ENCODE measurements around the gene RAB4A. TPM values are rescaled to one million over a fixed set of nuclear protein-coding genes. Genes with fewer than 3 reads are reported as not detected.

RAB4A gene
- total and polyA plus RNA-seq, 2 of the 8 experiments (the other 6 are each of a cell fraction or from before 2014, with no cell fraction given) = 13.3 to 68.8 TPM

GRCh38 chr1:229325853-229326487 lies 55.1 kb downstream of the RAB4A start:
- 91% methylated on average over 10 of the region's 10 CpGs; no CpG with 5 or more reads in 1 of the 2 experiments for WGBS, 2 experiments (ENCODE audit: extremely low coverage in 1 of 2, insufficient coverage in 1 of 2, insufficient read length in 1 of 2, insufficient replicate concordance in 2 of 2, low coverage in 1 of 2, low lambda C conversion rate in 2 of 2, missing lambda C conversion rate in 1 of 2)
- no peak overlapping the region for H2AK5ac ChIP-seq (ENCODE audit: low read depth, low read length)
- TF ChIP-seq RBBP5 (IDR thresholded peaks at IDR 0.05; ENCODE audit: borderline replicate concordance, low read depth, low read length) (no peak), POU5F1 (IDR thresholded peaks at IDR 0.05; ENCODE audit: low read depth, low read length) (no peak), RNF2 (IDR thresholded peaks at IDR 0.05; ENCODE audit: borderline replicate concordance, low read depth, low read length, missing control alignments, poor library complexity, severe bottlenecking) (no peak), GABPA (IDR thresholded peaks at IDR 0.05; ENCODE audit: borderline replicate concordance, insufficient read depth, low read length) (no peak), POLR2AphosphoS5 (IDR thresholded peaks at IDR 0.05; ENCODE audit: low read depth, low read length) (no peak), NANOG (IDR thresholded peaks at IDR 0.05; ENCODE audit: insufficient read depth, low read depth, low read length, poor library complexity, severe bottlenecking) (no peak)
- TF ChIP-seq, protein P1, sequence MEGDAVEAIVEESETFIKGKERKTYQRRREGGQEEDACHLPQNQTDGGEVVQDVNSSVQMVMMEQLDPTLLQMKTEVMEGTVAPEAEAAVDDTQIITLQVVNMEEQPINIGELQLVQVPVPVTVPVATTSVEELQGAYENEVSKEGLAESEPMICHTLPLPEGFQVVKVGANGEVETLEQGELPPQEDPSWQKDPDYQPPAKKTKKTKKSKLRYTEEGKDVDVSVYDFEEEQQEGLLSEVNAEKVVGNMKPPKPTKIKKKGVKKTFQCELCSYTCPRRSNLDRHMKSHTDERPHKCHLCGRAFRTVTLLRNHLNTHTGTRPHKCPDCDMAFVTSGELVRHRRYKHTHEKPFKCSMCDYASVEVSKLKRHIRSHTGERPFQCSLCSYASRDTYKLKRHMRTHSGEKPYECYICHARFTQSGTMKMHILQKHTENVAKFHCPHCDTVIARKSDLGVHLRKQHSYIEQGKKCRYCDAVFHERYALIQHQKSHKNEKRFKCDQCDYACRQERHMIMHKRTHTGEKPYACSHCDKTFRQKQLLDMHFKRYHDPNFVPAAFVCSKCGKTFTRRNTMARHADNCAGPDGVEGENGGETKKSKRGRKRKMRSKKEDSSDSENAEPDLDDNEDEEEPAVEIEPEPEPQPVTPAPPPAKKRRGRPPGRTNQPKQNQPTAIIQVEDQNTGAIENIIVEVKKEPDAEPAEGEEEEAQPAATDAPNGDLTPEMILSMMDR (IDR thresholded peaks at IDR 0.05; ENCODE audit: control extremely low read depth in 1 of 3, insufficient read depth in 1 of 3, low read depth in 1 of 3, low read length in 3 of 3) = no peak

More at GRCh38 chr1:229325853-229326487, 55.1 kb downstream of the RAB4A start:
- Histone ChIP-seq H4K8ac (ENCODE audit: extremely low read depth, insufficient read depth, low read length) (no peak overlapping the region), H2AFZ (ENCODE audit: low read length) (no peak overlapping the region), H3K79me2 (ENCODE audit: control insufficient read depth in 1 of 2, insufficient read depth in 2 of 2, low read length in 2 of 2) (peaks cover 0 to 17% of the 10 kb centered on the region in 2 experiments; a peak in 1 of 4 replicates), H4K5ac (ENCODE audit: insufficient read length, low read depth, low read length) (no peak overlapping the region), H3K23me2 (ENCODE audit: low read depth, low read length) (no peaks in the 10 kb centered on the region), H3K4me1 (replicated peaks in 1 of 4; ENCODE audit: control insufficient read depth in 3 of 4, insufficient read depth in 4 of 4, low read length in 3 of 4) (0 out of 7 replicates have a peak, but pooled peaks cover 0 to 3% (median 0%) of the 10 kb centered on the region in 4 experiments), H2BK120ac (replicated peaks; ENCODE audit: low read depth, low read length) (no peak overlapping the region), H3K27me3 (replicated peaks in 1 of 4; ENCODE audit: control insufficient read depth in 3 of 4, extremely low read depth in 1 of 4, insufficient read depth in 3 of 4, low read length in 3 of 4) (no peaks in the 10 kb centered on the region), H3K23ac (ENCODE audit: insufficient read length) (no peak overlapping the region), H3K79me1 (ENCODE audit: low read depth, low read length) (peaks cover 4% of the 10 kb centered on the region; the same call in 1 of the 2 replicates), H3K18ac (ENCODE audit: extremely low read depth, low read length) (no peak overlapping the region), H3K36me3 (ENCODE audit: control insufficient read depth in 2 of 4, insufficient read depth in 4 of 4, low read length in 3 of 4) (peaks cover 3 to 35% (median 6%) of the 10 kb centered on the region in 4 experiments; a peak in 4 of 8 replicates), H3K14ac (ENCODE audit: insufficient read length) (no peak overlapping the region), H2BK12ac (ENCODE audit: low read depth, low read length) (no peak overlapping the region), H3K56ac (replicated peaks; ENCODE audit: insufficient read length, low read depth, low read length) (no peak overlapping the region), H3K9me3 (ENCODE audit: insufficient read depth in 2 of 2, low read depth in 1 of 2, low read length in 1 of 2) (no peaks in the 10 kb centered on the region), H2BK20ac (ENCODE audit: low read length) (no peak overlapping the region), H2BK5ac (ENCODE audit: low read depth, low read length) (no peak overlapping the region), H2BK15ac (ENCODE audit: low read length) (no peak overlapping the region), H3K4ac (replicated peaks; ENCODE audit: insufficient read length, low read depth, low read length) (no peak overlapping the region), H4K20me1 (replicated peaks in 1 of 2; ENCODE audit: control insufficient read depth in 1 of 2, insufficient read depth in 2 of 2, low read length in 2 of 2) (no peaks in the 10 kb centered on the region), H4K91ac (replicated peaks; ENCODE audit: insufficient read length, low read length) (no peak overlapping the region), H3K9ac (replicated peaks in 1 of 4; ENCODE audit: extremely low read depth in 1 of 4, low read depth in 3 of 4, low read length in 3 of 4) (no peak overlapping the region), H3K4me3 (ENCODE audit: extremely low read depth in 1 of 4, insufficient read depth in 2 of 4, low read depth in 3 of 4, low read length in 4 of 4) (no peak overlapping the region), H3K27ac (ENCODE audit: low read depth, low read length) (no peak overlapping the region), H3K4me2 (ENCODE audit: insufficient read depth in 1 of 2, low read depth in 2 of 2, low read length in 2 of 2) (no peak overlapping the region)
- FAIRE-seq (no peak), DNase-seq (ENCODE audit: low read depth in 1 of 2, low spot score in 2 of 2) (no peak)
- POLR2A ChIA-PET (ENCODE audit: partially characterized antibody) = interaction anchor here (0.7 to 1.4 kb wide), 2 partner anchors 9 kb away, joined by 3 read pairs; no protein-coding TSS in a partner anchor
- CTCF ChIA-PET (ENCODE audit: partially characterized antibody) = interaction anchor here (1.1 kb wide), 1 partner anchor 13 kb away, joined by 3 read pairs; no protein-coding TSS in a partner anchor
